Activated naive CD4-positive, alpha-beta T cell treated with anti-CD3 and anti-CD28 coated beads for 36 hours (primary cell): ENCODE data around the gene RAB30. TPM values are rescaled to one million over a fixed set of nuclear protein-coding genes. Genes with fewer than 3 reads are reported as not detected.

Source experiments
- CTCF ChIA-PET: fragments of 350-600 bp; sonication (Branson Sonifier 250); formaldehyde crosslinking; loops from one replicate; lab custom pipeline; 2021; ENCODE audit warnings: antibody characterized with exemption; lab: Charles Lee
- DNase-seq: peaks from one replicate; pipeline ENCODE4 v3.0.0-alpha.2; 2020
- H3K27ac Mint-ChIP-seq: one replicate; pipeline ENCODE4 v1.8.0; 2021; ENCODE audit warnings: mild to moderate bottlenecking, mixed read lengths
- H3K27me3 Mint-ChIP-seq: one replicate; pipeline ENCODE4 v1.8.0; 2021; ENCODE audit warnings: low read depth, mixed read lengths
- H3K36me3 Mint-ChIP-seq: one replicate; pipeline ENCODE4 v1.8.0; 2021; ENCODE audit warnings: low read depth, mixed read lengths
- H3K4me1 Mint-ChIP-seq: one replicate; pipeline ENCODE4 v1.8.0; 2021; ENCODE audit warnings: low read depth, mixed read lengths
- H3K4me3 Mint-ChIP-seq: one replicate; pipeline ENCODE4 v1.8.0; 2021; ENCODE audit warnings: mild to moderate bottlenecking, moderate library complexity, mixed read lengths
- H3K9me3 Mint-ChIP-seq: one replicate; pipeline ENCODE4 v1.8.0; 2021; ENCODE audit warnings: mixed read lengths
- intact Hi-C: fragments of 100-400 bp; cut with micrococcal nuclease; formaldehyde crosslinking; loops from one replicate; pipeline ENCODE4 v1.15.1; 2023
- total RNA-seq, 2 experiments: library from RNA; stranded (reverse); gene quantifications; one replicate each; pipeline ENCODE4 v1.2.3, GENCODE V29; 2021

The RAB30 gene
- total RNA-seq, 2 experiments from 2014 or later = 8.8 to 11.1 TPM

- Mint-ChIP-seq H3K4me1 (peaks cover 40% of the 10 kb centered on the region), H3K4me3 (no peak overlapping the region), H3K9me3 (no peaks in the 10 kb centered on the region), H3K27ac (no peak overlapping the region), H3K36me3 (peaks cover 17% of the 10 kb centered on the region), H3K27me3 (no peaks in the 10 kb centered on the region)
- DNase-seq = no peak
- CTCF ChIA-PET = interaction anchor here (0.6 to 1.1 kb wide), 2 partner anchors 85 to 124 kb away, joined by 3 to 4 read pairs; no protein-coding TSS in a partner anchor
- intact Hi-C loops = loop anchor here (2.0 kb wide), 1 partner anchor 83 kb away; no protein-coding TSS in a partner anchor
Observed at GRCh38 chr11:82989628-82990404, 81.9 kb downstream of the RAB30 start.

- CTCF ChIA-PET = interaction anchor here (0.6 to 1.1 kb wide), 3 partner anchors 84 to 201 kb away, joined by 3 to 4 read pairs (median 4); no protein-coding TSS in a partner anchor
- intact Hi-C loops = no loop called here
- no peaks in the 10 kb centered on the region for H3K9me3 Mint-ChIP-seq
- no peaks in the 10 kb centered on the region for H3K27me3 Mint-ChIP-seq
- H3K4me3 Mint-ChIP-seq = no peak overlapping the region
- no peak overlapping the region for H3K27ac Mint-ChIP-seq
- DNase-seq = no peak
- peaks cover 18% of the 10 kb centered on the region for H3K36me3 Mint-ChIP-seq
- peaks cover 36% of the 10 kb centered on the region for H3K4me1 Mint-ChIP-seq
Observed at GRCh38 chr11:82988936-82989627, 82.6 kb downstream of the RAB30 start.

- Mint-ChIP-seq H3K36me3 (peaks cover 12% of the 10 kb centered on the region), H3K4me1 (peaks cover 31% of the 10 kb centered on the region), H3K27me3 (no peaks in the 10 kb centered on the region), H3K9me3 (no peaks in the 10 kb centered on the region), H3K4me3 (no peak overlapping the region), H3K27ac (no peak overlapping the region)
- intact Hi-C loops = no loop called here
- CTCF ChIA-PET = no interaction called here
- no peak for DNase-seq
Observed at GRCh38 chr11:82987997-82988396, 83.7 kb downstream of the RAB30 start.

- H3K4me3 Mint-ChIP-seq = no peak overlapping the region
- H3K4me1 Mint-ChIP-seq = peaks cover 25% of the 10 kb centered on the region
- H3K9me3 Mint-ChIP-seq = no peaks in the 10 kb centered on the region
- no peak for DNase-seq
- H3K27ac Mint-ChIP-seq = no peak overlapping the region
- intact Hi-C loops = no loop called here
- no peaks in the 10 kb centered on the region for H3K27me3 Mint-ChIP-seq
- CTCF ChIA-PET = interaction anchor here (0.5 to 1.0 kb wide), 2 partner anchors 9 to 105 kb away, joined by 3 read pairs; no protein-coding TSS in a partner anchor
- H3K36me3 Mint-ChIP-seq = peaks cover 22% of the 10 kb centered on the region
Observed at GRCh38 chr11:82986446-82986845, 85.3 kb downstream of the RAB30 start.

GRCh38 chr11:82981852-82982251 lies 89.8 kb downstream of the RAB30 start:
- no peak overlapping the region for H3K27ac Mint-ChIP-seq
- intact Hi-C loops = no loop called here
- CTCF ChIA-PET = interaction anchor here (0.9 to 1.0 kb wide), 2 partner anchors 14 to 81 kb away, joined by 3 read pairs; partner anchors contain the start of gene DDIAS

GRCh38 chr11:82980947-82981346 lies 90.8 kb downstream of the RAB30 start:
- no peaks in the 10 kb centered on the region for H3K27me3 Mint-ChIP-seq
- H3K9me3 Mint-ChIP-seq = no peaks in the 10 kb centered on the region
- CTCF ChIA-PET = interaction anchor here (0.7 to 1.0 kb wide), 3 partner anchors 11 to 80 kb away, joined by 3 to 5 read pairs (median 5); partner anchors contain the start of gene DDIAS
- H3K4me3 Mint-ChIP-seq = no peak overlapping the region
- intact Hi-C loops = loop anchor here (1.0 kb wide), 7 partner anchors 11 to 175 kb away; partner anchors contain the start of genes DDIAS and RAB30
- DNase-seq = no peak
- no peak overlapping the region for H3K27ac Mint-ChIP-seq
- H3K36me3 Mint-ChIP-seq = peaks cover 30% of the 10 kb centered on the region
- H3K4me1 Mint-ChIP-seq = peaks cover 60% of the 10 kb centered on the region

More at GRCh38 chr11:82981852-82982251, 89.8 kb downstream of the RAB30 start:
- Mint-ChIP-seq H3K36me3 (peaks cover 30% of the 10 kb centered on the region), H3K27me3 (no peaks in the 10 kb centered on the region), H3K9me3 (no peaks in the 10 kb centered on the region), H3K4me1 (peaks cover 60% of the 10 kb centered on the region), H3K4me3 (no peak overlapping the region)
- no peak for DNase-seq

- H3K9me3 Mint-ChIP-seq = no peaks in the 10 kb centered on the region
- peaks cover 28% of the 10 kb centered on the region for H3K36me3 Mint-ChIP-seq
- no peak for DNase-seq
- CTCF ChIA-PET = interaction anchor here (0.6 to 1.0 kb wide), 3 partner anchors 10 to 16 kb away, joined by 3 to 5 read pairs (median 5); no protein-coding TSS in a partner anchor
- intact Hi-C loops = loop anchor here (1.0 kb wide), 7 partner anchors 10 to 176 kb away; partner anchors contain the start of genes DDIAS and RAB30
- H3K4me3 Mint-ChIP-seq = no peak overlapping the region
- H3K4me1 Mint-ChIP-seq = peaks cover 58% of the 10 kb centered on the region
- peak overlapping the region; percentile 59 for H3K27ac Mint-ChIP-seq
- H3K27me3 Mint-ChIP-seq = no peaks in the 10 kb centered on the region
Observed at GRCh38 chr11:82980292-82980691, 91.4 kb downstream of the RAB30 start.

- peak overlapping the region; percentile 59 for H3K27ac Mint-ChIP-seq
Observed at GRCh38 chr11:82979824-82980223, 91.9 kb downstream of the RAB30 start.

GRCh38 chr11:82978422-82979099 lies 93.1 kb downstream of the RAB30 start:
- Mint-ChIP-seq H3K4me3 (peak overlapping the region; percentile 0), H3K4me1 (peaks cover 51% of the 10 kb centered on the region), H3K9me3 (no peaks in the 10 kb centered on the region), H3K27me3 (no peaks in the 10 kb centered on the region), H3K36me3 (peaks cover 19% of the 10 kb centered on the region), H3K27ac (peak overlapping the region; percentile 33)
- CTCF ChIA-PET = interaction anchor here (0.7 kb wide), 1 partner anchor 14 kb away, joined by 3 read pairs; no protein-coding TSS in a partner anchor
- DNase-seq = no peak
- intact Hi-C loops = loop anchor here (1.0 kb wide), 1 partner anchor 18 kb away; no protein-coding TSS in a partner anchor

More at GRCh38 chr11:82979824-82980223, 91.9 kb downstream of the RAB30 start:
- no peak for DNase-seq
- H3K4me3 Mint-ChIP-seq = no peak overlapping the region
- H3K4me1 Mint-ChIP-seq = peaks cover 58% of the 10 kb centered on the region
- no peaks in the 10 kb centered on the region for H3K9me3 Mint-ChIP-seq
- intact Hi-C loops = loop anchor here (1.0 kb wide), 7 partner anchors 10 to 176 kb away; partner anchors contain the start of genes DDIAS and RAB30
- CTCF ChIA-PET = interaction anchor here (0.6 to 0.7 kb wide), 2 partner anchors 15 to 19 kb away, joined by 3 read pairs; no protein-coding TSS in a partner anchor
- H3K27me3 Mint-ChIP-seq = no peaks in the 10 kb centered on the region
- peaks cover 26% of the 10 kb centered on the region for H3K36me3 Mint-ChIP-seq

- Mint-ChIP-seq H3K4me3 (no peak overlapping the region), H3K4me1 (peaks cover 59% of the 10 kb centered on the region), H3K27ac (no peak overlapping the region), H3K27me3 (no peaks in the 10 kb centered on the region), H3K36me3 (peaks cover 12% of the 10 kb centered on the region), H3K9me3 (no peaks in the 10 kb centered on the region)
- DNase-seq = no peak
- intact Hi-C loops = no loop called here
- CTCF ChIA-PET = no interaction called here
Observed at GRCh38 chr11:82976786-82977185, 94.9 kb downstream of the RAB30 start.

- no peaks in the 10 kb centered on the region for H3K27me3 Mint-ChIP-seq
- CTCF ChIA-PET = interaction anchor here (0.6 to 0.8 kb wide), 2 partner anchors 11 to 109 kb away, joined by 3 to 4 read pairs; no protein-coding TSS in a partner anchor
- DNase-seq = no peak
- H3K4me3 Mint-ChIP-seq = no peak overlapping the region
- no peak overlapping the region for H3K27ac Mint-ChIP-seq
- H3K9me3 Mint-ChIP-seq = peaks cover 2% of the 10 kb centered on the region
- H3K4me1 Mint-ChIP-seq = peaks cover 63% of the 10 kb centered on the region
- intact Hi-C loops = no loop called here
- H3K36me3 Mint-ChIP-seq = peaks cover 6% of the 10 kb centered on the region
Observed at GRCh38 chr11:82975882-82976281, 95.8 kb downstream of the RAB30 start.
